GM20000 (cell line): ENCODE data around the gene DMD.

Source experiments
- DNase-seq: peaks from one replicate; pipeline ENCODE4 v3.0.0; 2012; ENCODE audit warnings: low spot score
- CTCF ChIP-seq: IDR thresholded peaks from 2 replicates; pipeline ENCODE4 v1.5.1; 2012; ENCODE audit warnings: mild to moderate bottlenecking, control low read depth; ENCODE audit errors: extremely low read depth, missing control alignments

Gene DMD

GRCh38 chrX:32873786-32874185, 337.6 kb downstream of the DMD start:
- DNase-seq, result no peak
- no peak for TF ChIP-seq CTCF

- no peak for DNase-seq
- no peak for TF ChIP-seq CTCF
Measured at GRCh38 chrX:32871636-32872035, 339.7 kb downstream of the DMD start.

- DNase-seq, result no peak
- TF ChIP-seq CTCF, result no peak
Measured at GRCh38 chrX:32868524-32868895, 342.8 kb downstream of the DMD start.

- DNase-seq, result no peak
- no peak for TF ChIP-seq CTCF
Measured at GRCh38 chrX:32867781-32868523, 343.4 kb downstream of the DMD start.

GRCh38 chrX:32852203-32852602, 359.1 kb downstream of the DMD start:
- DNase-seq, result no peak
- TF ChIP-seq CTCF, result no peak

GRCh38 chrX:32851556-32851955, 359.8 kb downstream of the DMD start:
- TF ChIP-seq CTCF, result no peak
- DNase-seq, result no peak

- no peak for TF ChIP-seq CTCF
- no peak for DNase-seq
Measured at GRCh38 chrX:32847921-32848320, 363.4 kb downstream of the DMD start.
